ENCODE data around the gene CERK.

GRCh38 chr22:46740910-46741780, 3.1 kb upstream of the CERK start:
- TF ChIP-seq GATA2 (IDR thresholded peaks at IDR 0.05; ENCODE audit: low read depth, low read length) (no peak), GATA3 (IDR thresholded peaks at IDR 0.05; ENCODE audit: low read depth, low read length) (no peak)
